Stimulated activated CD4-positive, alpha-beta T cell treated with anti-CD3 and anti-CD28 coated beads, Interleukin-2, amount 100 ng/mL, for 4 hours (primary cell): ENCODE measurements around the gene CUL1.

Source experiments
- DNase-seq: peaks from one replicate; pipeline ENCODE4 v3.0.0-alpha.2; 2020; ENCODE audit warnings: low read depth

The CUL1 gene

GRCh38 chr7:148698397-148699023 lies at the start of gene CUL1:
Gene CUL1 (plus strand): TSS chr7:148698903. CDS start chr7:148730123, 31,220 bp downstream.
- peak; percentile 82 for DNase-seq

GRCh38 chr7:148650232-148650858 lies 48.4 kb upstream of the CUL1 start:
- DNase-seq, result no peak

GRCh38 chr7:148652773-148653172 lies 45.9 kb upstream of the CUL1 start:
- DNase-seq, result no peak

- no peak for DNase-seq
These were observed 40.8 kb upstream of the CUL1 start for GRCh38 chr7:148657929-148658328.

GRCh38 chr7:148661471-148661870 lies 37.2 kb upstream of the CUL1 start:
- no peak for DNase-seq

GRCh38 chr7:148662646-148663045 lies 36.1 kb upstream of the CUL1 start:
- no peak for DNase-seq

- DNase-seq, result no peak
These were observed 34.4 kb upstream of the CUL1 start for GRCh38 chr7:148664324-148664723.

GRCh38 chr7:148665221-148665620 lies 33.5 kb upstream of the CUL1 start:
- DNase-seq, result no peak

- DNase-seq, result no peak
These were observed 28.8 kb upstream of the CUL1 start for GRCh38 chr7:148669927-148670326.

- DNase-seq, result no peak
These were observed 28.3 kb upstream of the CUL1 start for GRCh38 chr7:148670374-148670773.

GRCh38 chr7:148670807-148671206 lies 27.9 kb upstream of the CUL1 start:
- DNase-seq, result no peak

- DNase-seq, result no peak
These were observed 26.7 kb upstream of the CUL1 start for GRCh38 chr7:148672041-148672440.

GRCh38 chr7:148674689-148675088 lies 24.0 kb upstream of the CUL1 start:
- no peak for DNase-seq

GRCh38 chr7:148676291-148676690 lies 22.4 kb upstream of the CUL1 start:
- DNase-seq, result no peak

- no peak for DNase-seq
These were observed 16.9 kb upstream of the CUL1 start for GRCh38 chr7:148681821-148682220.

- DNase-seq, result no peak
These were observed 14.3 kb upstream of the CUL1 start for GRCh38 chr7:148684289-148684830.

- DNase-seq, result no peak
These were observed 12.3 kb upstream of the CUL1 start for GRCh38 chr7:148686312-148686937.

GRCh38 chr7:148687555-148687954 lies 11.1 kb upstream of the CUL1 start:
- DNase-seq, result no peak

- DNase-seq, result no peak
These were observed 10.2 kb upstream of the CUL1 start for GRCh38 chr7:148688526-148688925.

- DNase-seq, result no peak
These were observed 5.1 kb upstream of the CUL1 start for GRCh38 chr7:148693651-148694050.

- DNase-seq, result no peak
These were observed 4.1 kb upstream of the CUL1 start for GRCh38 chr7:148694631-148695030.

GRCh38 chr7:148695953-148696352 lies 2.8 kb upstream of the CUL1 start:
- DNase-seq, result no peak

- DNase-seq, result no peak
These were observed 1.9 kb upstream of the CUL1 start for GRCh38 chr7:148696787-148697186.
